GM18502 (cell line): ENCODE results near the gene KCNK17.
"Not testable (repeated sequence)": the region's sequence is repeated elsewhere in the genome, so short reads cannot be mapped to it uniquely, and the experiment has no call there.

Experiments
- ATAC-seq: cut with Tn5 transposase; IDR thresholded peaks from one replicate; pipeline ENCODE4 v1.9.1; 2021; ENCODE audit warnings: mild to moderate bottlenecking; ENCODE audit not compliant: unreplicated experiment, poor library complexity

KCNK17 gene

DNA sequence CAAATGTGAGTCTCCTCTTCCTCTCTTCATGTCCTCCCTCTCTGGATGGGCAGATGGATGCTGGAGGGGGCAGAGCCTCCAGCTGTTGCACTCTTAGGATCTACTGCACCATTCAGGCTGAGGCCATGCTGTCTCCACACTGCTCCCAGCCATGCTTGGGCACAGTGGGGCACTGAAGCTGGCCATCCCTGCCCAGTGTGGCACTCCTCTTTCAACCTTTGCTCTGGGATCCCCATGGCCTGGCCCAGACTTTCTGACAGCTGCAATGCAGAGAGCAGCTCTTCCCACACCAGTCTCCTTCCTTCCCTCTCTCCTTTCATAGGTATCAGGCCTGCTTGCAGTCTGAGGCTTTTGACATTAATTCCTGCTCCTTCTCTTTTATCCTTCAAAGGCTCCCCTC is 9.3 kb downstream of the KCNK17 start:
- no peak for ATAC-seq

DNA sequence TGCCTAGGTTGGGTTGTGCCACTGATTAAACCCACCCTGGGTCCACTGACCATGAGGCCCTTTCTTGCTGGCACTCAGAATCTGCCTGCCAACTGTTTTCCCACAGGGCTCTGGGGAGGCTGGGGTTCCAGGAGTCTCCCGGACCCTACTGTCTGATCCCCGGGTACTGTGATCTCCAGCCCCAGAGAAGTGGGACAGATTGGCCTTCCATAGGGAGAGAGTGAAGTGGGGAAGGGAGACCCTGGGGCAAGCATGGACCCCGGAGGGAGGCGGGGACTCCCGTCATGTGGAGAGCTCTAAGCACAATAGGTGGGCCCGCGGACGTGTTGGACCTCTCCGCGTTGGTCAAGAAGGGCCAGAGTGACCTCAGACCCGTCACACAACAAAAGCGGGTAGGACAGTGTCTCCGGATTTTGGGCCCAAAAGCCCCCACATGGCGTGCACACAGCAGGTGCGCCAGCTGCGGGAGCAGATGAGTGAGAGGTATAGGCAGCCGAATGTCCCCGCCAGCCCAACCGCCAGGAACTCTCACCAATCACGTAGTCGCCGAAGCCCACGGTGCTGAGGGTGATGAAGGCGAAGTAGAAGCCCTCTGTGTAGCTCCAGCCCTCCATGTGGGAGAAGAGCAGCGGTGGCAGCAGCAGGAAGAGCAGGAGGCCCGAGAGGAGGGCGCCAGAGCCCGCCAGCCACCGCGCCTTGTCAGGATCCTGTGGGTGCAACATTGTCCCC is 10.6 kb downstream of the KCNK17 start:
- no peak for ATAC-seq

DNA sequence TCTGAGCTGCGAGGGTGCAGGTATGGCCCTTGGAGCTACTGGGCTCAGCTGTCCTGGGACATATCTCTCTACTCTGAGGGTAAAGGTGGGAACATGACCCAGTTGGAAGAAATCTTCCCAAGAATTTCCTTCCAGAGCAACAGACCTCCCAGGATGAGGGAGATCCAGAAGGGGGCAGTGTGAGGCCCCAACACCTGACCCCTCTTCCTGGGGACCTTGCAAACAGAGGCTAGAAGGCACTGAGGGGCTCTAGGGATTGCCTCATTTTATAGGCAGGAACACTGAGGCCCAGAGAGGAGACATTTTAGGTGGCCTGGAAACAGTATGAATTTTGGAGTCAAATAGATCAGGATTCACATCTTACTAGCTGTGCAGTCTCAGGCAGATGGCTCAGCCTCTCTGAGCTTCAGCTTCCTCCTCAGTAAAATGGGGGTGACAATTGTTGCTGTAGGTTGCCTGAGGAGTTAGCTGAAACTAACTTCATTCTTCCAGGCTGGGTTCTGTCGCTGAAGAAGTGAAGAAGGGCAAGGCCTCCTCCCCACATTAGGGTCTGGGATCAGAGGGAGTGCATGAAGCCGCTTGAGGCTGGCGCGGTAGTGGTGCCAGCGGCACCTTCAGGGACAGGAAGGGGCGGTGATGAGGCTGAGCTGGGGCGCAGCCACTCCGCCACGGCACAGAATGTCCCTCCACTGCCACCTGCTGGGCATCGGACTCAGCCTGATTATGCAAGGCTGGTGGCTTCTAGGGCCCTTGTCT is 11.4 kb downstream of the KCNK17 start:
- ATAC-seq = peak; percentile 85

DNA sequence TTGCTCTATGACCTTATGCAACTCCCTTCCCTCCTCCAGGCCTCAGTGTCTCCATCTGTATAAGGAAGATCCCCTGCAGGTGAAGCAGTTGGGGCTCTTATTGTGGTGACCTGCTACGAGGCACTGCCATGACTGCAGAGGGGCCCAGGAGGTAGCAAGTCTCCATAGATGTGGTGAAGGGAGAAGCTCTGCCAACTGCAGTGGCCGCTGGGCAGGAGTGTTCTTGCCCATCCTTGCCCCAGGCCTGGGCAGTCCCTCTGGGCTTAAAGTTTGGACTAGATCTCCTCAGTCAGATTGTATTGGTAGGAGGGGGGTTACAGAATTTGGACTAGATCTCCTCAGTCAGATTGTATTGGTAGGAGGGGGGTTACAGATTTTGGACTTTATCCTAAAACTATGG is 12.2 kb downstream of the KCNK17 start:
- no peak for ATAC-seq

DNA sequence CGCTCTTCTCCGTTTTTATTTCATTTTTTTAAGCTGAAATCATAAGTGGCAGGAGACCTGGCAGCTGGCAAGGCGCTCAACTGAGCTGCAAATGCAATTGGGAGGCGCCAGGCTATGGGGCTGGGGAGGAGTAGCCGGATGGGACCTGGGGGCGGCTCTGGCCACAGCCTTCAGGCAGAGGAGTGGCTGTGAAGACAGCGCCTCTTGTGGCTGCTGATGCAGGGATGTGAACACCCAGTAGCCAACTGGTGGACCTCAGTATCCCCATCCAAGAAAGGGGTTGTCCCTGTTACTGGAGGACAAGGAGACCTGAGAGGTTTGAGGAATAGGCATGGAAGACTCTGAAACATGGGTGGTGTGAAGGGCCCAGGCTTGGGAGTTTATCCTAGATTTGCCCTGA is 12.6 kb downstream of the KCNK17 start:
- ATAC-seq = no peak

GRCh38 chr6:39300739-39301138 is 13.5 kb downstream of the KCNK17 start:
- no peak for ATAC-seq

- ATAC-seq = no peak
These were observed 16.2 kb downstream of the KCNK17 start for GRCh38 chr6:39298061-39298460.

- no peak for ATAC-seq
These were observed 17.2 kb downstream of the KCNK17 start for GRCh38 chr6:39296745-39297640.

- no peak for ATAC-seq
These were observed 18.6 kb downstream of the KCNK17 start for GRCh38 chr6:39295611-39296011.

GRCh38 chr6:39294899-39295298 is 19.3 kb downstream of the KCNK17 start:
- ATAC-seq = no peak

GRCh38 chr6:39294133-39294532 is 20.1 kb downstream of the KCNK17 start:
- no peak for ATAC-seq

GRCh38 chr6:39292637-39293036 is 21.6 kb downstream of the KCNK17 start:
- ATAC-seq = no peak

DNA sequence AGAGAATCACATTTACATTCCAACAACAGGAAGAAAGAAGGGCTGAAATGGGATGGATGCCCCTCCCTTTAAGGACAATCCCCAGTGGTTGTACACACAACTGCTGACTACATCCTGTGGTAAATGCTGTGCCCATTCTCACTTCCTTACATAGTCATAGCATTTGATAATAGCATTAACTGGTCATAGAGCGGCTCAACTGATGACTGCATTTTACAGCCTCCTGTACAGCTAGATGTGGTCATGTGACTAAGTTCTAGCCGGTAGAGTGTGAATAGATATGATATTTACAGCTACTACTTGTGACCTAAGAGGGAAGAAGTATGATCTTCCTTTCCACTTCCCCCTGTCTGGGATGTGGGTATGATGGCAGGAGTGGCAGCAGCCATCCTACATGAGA is 24.7 kb downstream of the KCNK17 start:
- ATAC-seq = no peak

DNA sequence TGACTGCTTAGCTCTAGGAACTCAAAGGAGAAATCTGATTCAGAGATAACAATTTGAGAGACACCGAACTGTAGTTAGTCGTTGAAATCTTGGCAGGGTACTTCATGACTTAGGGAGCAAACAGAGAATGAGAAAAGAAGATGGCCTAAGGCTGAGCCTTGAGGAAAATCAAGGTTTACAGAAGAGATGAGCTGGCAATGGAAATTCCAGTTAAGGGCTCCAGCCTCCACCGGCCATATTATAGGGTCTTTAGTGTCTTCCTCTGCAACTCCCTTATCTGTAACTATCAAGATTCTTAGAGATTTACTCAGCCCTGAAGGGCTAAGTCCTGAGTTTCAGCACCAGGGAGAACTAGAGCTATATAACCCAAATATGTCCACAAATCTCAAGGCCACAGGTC is 26.6 kb downstream of the KCNK17 start:
- no peak for ATAC-seq

DNA sequence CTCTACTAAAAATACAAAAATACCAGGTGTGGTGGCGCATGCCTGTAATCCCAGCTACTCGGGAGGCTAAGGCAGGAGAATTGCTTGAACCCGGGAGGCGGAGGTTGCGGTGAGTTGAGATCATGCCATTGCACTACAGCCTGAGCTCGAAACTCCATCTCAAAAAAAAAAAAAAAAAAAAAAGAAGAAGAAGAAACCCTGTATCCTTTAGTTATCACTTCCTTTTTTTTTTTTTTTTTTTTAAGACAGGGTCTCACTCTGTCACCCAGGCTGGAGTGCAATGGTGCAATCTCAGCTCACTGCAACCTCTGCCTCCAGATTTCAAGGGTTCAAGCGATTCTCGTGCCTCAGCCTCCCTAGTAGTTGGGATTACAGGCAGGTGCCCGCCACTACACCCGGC is 27.6 kb downstream of the KCNK17 start:
- not testable (repeated sequence) for ATAC-seq

- ATAC-seq = no peak
These were observed 31.4 kb downstream of the KCNK17 start for GRCh38 chr6:39282774-39283173.

DNA sequence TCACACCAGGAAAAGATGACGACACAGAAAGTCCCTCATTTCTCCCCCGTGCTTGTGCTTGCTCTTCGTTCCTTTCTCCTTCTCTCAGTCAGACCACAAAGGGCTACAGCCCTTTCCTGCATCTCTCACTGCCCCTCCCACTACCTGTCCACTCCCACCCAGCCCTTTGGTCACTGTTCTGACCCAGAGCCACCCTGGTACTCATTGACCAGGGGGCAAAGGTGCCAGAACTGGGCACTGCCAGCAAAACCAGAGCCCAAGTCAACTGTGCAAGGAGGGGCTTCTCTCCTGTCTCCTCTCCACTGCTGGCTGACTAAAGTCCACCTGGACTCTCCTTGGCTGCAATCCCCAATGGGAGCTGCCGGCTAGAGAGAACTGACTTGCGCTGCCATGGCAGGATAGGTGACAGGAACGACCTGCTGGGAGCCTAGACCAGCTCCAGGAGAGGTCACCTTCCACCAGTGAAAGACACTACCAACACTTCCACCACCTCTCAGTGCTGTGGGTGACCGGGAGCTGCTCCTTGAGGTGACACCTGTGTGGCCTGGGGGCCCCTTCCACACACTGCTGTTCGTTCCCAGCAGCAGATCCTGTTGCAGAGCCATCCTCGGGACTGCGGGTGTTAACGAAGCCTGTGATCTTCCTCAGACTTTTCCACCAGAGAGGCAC is 32.8 kb downstream of the KCNK17 start:
- no peak for ATAC-seq

DNA sequence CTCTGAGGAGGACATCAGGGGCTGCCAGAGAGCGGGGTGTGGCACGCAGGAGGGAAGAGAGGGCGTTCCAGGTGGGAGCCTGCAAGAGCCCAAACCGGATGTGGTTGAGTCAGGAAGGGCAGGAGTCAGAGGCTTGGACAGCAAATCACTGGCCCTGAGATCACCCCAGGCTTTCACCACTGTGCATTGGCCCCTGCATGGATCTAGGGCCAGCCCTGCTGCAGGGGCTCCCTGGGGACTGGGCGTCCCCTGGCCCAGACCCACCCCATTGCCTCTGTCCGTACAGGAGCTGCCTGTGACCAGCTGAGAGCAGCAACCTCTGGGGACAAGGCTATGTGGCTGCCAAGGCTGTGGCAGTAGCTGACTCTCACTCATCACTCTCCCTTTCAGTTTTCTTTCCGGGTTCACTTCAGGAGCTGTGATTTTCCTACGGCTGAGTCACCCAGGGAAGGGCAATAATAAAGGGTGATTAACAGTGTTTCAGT is 33.9 kb downstream of the KCNK17 start:
- ATAC-seq = no peak

- ATAC-seq = no peak
These were observed 34.7 kb downstream of the KCNK17 start for GRCh38 chr6:39279539-39279938.

DNA sequence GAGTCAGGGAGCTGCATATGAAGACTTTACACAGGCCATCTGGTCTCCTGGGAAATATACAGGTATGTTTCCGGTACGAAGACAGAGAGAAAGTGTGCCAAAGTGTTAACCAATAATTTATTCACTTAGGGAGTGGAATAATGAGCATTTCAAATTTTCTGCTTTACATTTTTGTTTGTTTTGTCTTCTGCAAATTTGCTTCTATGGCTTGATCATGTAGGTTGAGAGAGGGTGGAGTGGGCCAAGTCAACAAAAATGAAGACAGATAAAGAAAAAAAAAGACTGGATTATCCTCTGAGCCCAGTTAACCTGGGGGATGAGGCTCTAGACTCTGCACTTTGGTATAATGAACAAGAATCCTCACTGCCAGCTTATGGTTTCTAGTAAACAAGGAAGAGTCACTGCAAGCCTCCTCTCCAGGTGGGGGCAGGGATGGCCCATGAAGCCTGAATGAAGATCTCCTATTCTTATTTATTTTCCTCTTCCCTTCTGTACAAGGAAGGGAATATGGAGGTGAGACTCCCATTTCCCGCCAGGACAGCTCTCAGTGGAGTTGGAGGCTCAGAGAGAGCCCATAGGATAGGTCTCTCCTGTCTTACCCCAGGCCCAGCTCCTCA is 37.7 kb downstream of the KCNK17 start:
- ATAC-seq = no peak
